Suprapubic skin (tissue), 4 donors: ENCODE results near the gene SCYL1. TPM values are rescaled to one million over a fixed set of nuclear protein-coding genes. Genes with fewer than 3 reads are reported as not detected.
"Not testable (repeated sequence)": the region's sequence is repeated elsewhere in the genome, so short reads cannot be mapped to it uniquely, and the experiment has no call there.

Experiments used
- DNase-seq, 2 donors: peaks; one replicate each; pipeline ENCODE4 v3.0.0-alpha.2; 2019; ENCODE audit warnings: low spot score in 2 of 2
- H3K27ac ChIP-seq: fragments of 200-600 bp; sonication (generic); one replicate; pipeline ENCODE4 v1.5.1; 2019
- H3K27me3 ChIP-seq: fragments of 200-600 bp; sonication (generic); one replicate; pipeline ENCODE4 v1.5.1; 2019
- H3K36me3 ChIP-seq: fragments of 200-600 bp; sonication (generic); one replicate; pipeline ENCODE4 v1.5.1; 2019
- H3K4me1 ChIP-seq: fragments of 200-600 bp; sonication (generic); one replicate; pipeline ENCODE4 v1.5.1; 2019
- H3K4me3 ChIP-seq: fragments of 200-600 bp; sonication (generic); one replicate; pipeline ENCODE4 v1.5.1; 2019; ENCODE audit warnings: mild to moderate bottlenecking
- H3K9me3 ChIP-seq: fragments of 200-600 bp; sonication (generic); one replicate; pipeline ENCODE4 v1.5.1; 2019
- CTCF ChIP-seq, 2 donors: fragments of 200-600 bp in 1 of 2; fragments of 450-650 bp in 1 of 2; sonication (generic) in 1 of 2; IDR thresholded peaks; one replicate each; pipeline ENCODE4 v1.5.1; 2016 to 2019; ENCODE audit warnings: antibody characterized with exemption in 2 of 2, mild to moderate bottlenecking in 1 of 2, moderate library complexity in 1 of 2
- EP300 ChIP-seq: sonication (generic); formaldehyde crosslinking; IDR thresholded peaks from one replicate; pipeline ENCODE4 v1.6.1; 2017; ENCODE audit warnings: antibody characterized with exemption
- POLR2A ChIP-seq, 2 donors: fragments of 450-650 bp; IDR thresholded peaks; one replicate each; pipeline ENCODE4 v1.6.1; 2017; ENCODE audit warnings: antibody characterized with exemption in 2 of 2, mild to moderate bottlenecking in 2 of 2, moderate library complexity in 2 of 2
- POLR2AphosphoS5 ChIP-seq, 3 donors: sonication (generic); formaldehyde crosslinking; IDR thresholded peaks; one replicate each; pipeline ENCODE4 v1.6.1; 2017; ENCODE audit warnings: antibody characterized with exemption in 3 of 3
- WGBS: methylation state at CpG from one replicate; pipeline ENCODE4 v1.1.5; 2018; 5-methylcytosine and 5-hydroxymethylcytosine counted together
- total RNA-seq, 4 donors: library from RNA; depleted of rRNA; stranded (reverse); fragments of >200 nt; gene quantifications; one replicate each; pipeline ENCODE4 v1.1.0, GENCODE V29; 2016

The SCYL1 gene
- total RNA-seq, 4 donors from 2014 or later, result 63.2 to 83.6 (median 78.4) TPM

- peak overlapping the region; percentile 66 for H3K4me3 ChIP-seq
- peaks cover 49% of the 10 kb centered on the region for H3K36me3 ChIP-seq
- TF ChIP-seq POLR2A (IDR thresholded peaks at IDR 0.05), result no peak
- TF ChIP-seq POLR2AphosphoS5 (IDR thresholded peaks at IDR 0.05), result peak in 1 of 3 donors; percentile 14
These were observed 19.2 kb upstream of the SCYL1 start for GRCh38 chr11:65505466-65506289.

GRCh38 chr11:65506290-65506771, 18.6 kb upstream of the SCYL1 start:
- H3K36me3 ChIP-seq, result peaks cover 47% of the 10 kb centered on the region
- peaks cover 59% of the 10 kb centered on the region for H3K4me1 ChIP-seq
- 28% methylated on average over 4 of the region's 4 CpGs for WGBS
- no peaks in the 10 kb centered on the region for H3K9me3 ChIP-seq
- no peak for TF ChIP-seq CTCF (IDR thresholded peaks at IDR 0.05)
- no peak for TF ChIP-seq EP300
- TF ChIP-seq POLR2AphosphoS5 (IDR thresholded peaks at IDR 0.05), result no peak
- no peak for TF ChIP-seq POLR2A (IDR thresholded peaks at IDR 0.05)
- peak in 1 of 2 donors; percentile 74 for DNase-seq
- no peaks in the 10 kb centered on the region for H3K27me3 ChIP-seq
- H3K4me3 ChIP-seq, result peak overlapping the region; percentile 66
- H3K27ac ChIP-seq, result peak overlapping the region; percentile 88

More at GRCh38 chr11:65505466-65506289, 19.2 kb upstream of the SCYL1 start:
- Histone ChIP-seq H3K9me3 (no peaks in the 10 kb centered on the region), H3K27ac (peak overlapping the region; percentile 88), H3K27me3 (no peaks in the 10 kb centered on the region), H3K4me1 (peaks cover 56% of the 10 kb centered on the region)
- 15% methylated on average over 12 of the region's 12 CpGs for WGBS
- DNase-seq, result no peak

DNA sequence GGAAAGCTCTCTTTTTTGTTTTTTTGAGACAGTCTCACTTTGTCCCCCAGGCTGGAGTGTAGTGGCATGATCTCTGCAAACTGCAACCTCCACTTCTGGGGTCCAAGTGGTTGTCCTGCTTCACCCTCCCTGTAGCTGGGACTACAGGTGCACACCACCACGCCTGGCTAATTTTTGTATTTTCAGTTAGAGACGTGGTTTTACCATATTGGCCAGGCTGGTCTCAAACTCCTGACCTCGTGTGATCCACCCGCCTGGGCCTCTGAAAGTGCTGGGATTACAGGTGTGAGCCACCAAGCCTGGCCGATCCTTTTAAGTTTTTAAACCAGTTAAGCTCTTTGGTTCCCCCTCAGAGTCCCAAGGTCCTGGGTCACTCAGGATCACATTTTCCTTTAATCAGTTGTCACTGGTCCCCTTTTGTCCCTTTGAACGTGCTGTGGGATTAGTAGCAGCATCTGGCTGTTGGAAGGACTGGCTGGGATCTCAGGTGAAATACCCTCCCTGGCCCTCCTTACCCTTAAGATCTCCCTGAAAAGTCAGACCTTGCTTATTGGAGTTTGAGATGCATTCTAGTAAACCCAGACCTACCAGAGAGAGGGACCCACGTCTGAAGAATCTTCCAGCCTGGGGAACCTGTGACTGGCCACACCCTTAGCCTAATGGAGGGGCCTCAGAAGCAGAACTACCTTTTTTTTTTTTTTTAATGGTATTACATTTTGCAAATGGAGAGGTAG, 17.9 kb upstream of the SCYL1 start:
- peak in 1 of 2 donors; percentile 62 for DNase-seq
- peaks cover 41% of the 10 kb centered on the region for H3K36me3 ChIP-seq
- H3K4me1 ChIP-seq, result peaks cover 59% of the 10 kb centered on the region

GRCh38 chr11:65512311-65512710, 12.6 kb upstream of the SCYL1 start:
- peak; percentile 32 to 45 for DNase-seq
- H3K36me3 ChIP-seq, H3K27ac ChIP-seq, H3K9me3 ChIP-seq, H3K27me3 ChIP-seq, H3K4me3 ChIP-seq: not testable (repeated sequence)
- H3K4me1 ChIP-seq, result peaks cover 23% of the 10 kb centered on the region
- WGBS, result 98% methylated on average over 3 of the region's 3 CpGs

More for the DNA sequence above, 17.9 kb upstream of the SCYL1 start:
- WGBS, result 16% methylated on average over 7 of the region's 7 CpGs
- no peak for TF ChIP-seq EP300
- TF ChIP-seq POLR2A (IDR thresholded peaks at IDR 0.05), result peak; percentile 16 to 42
- no peak for TF ChIP-seq CTCF (IDR thresholded peaks at IDR 0.05)
- TF ChIP-seq POLR2AphosphoS5 (IDR thresholded peaks at IDR 0.05), result peak in 1 of 3 donors; percentile 48
- Histone ChIP-seq H3K27ac (peak overlapping the region; percentile 88), H3K9me3 (no peaks in the 10 kb centered on the region), H3K4me3 (peak overlapping the region; percentile 66), H3K27me3 (no peaks in the 10 kb centered on the region)

- TF ChIP-seq POLR2A (IDR thresholded peaks at IDR 0.05) (no peak), CTCF (IDR thresholded peaks at IDR 0.05) (no peak), EP300 (no peak), POLR2AphosphoS5 (IDR thresholded peaks at IDR 0.05) (no peak)
- 70% methylated on average over 4 of the region's 5 CpGs for WGBS
- H3K27me3 ChIP-seq, result no peaks in the 10 kb centered on the region
- H3K9me3 ChIP-seq, result no peaks in the 10 kb centered on the region
- H3K4me1 ChIP-seq, result no peaks in the 10 kb centered on the region
- no peak overlapping the region for H3K4me3 ChIP-seq
- no peak overlapping the region for H3K27ac ChIP-seq
- DNase-seq, result peak; percentile 31 to 49
- H3K36me3 ChIP-seq, result no peaks in the 10 kb centered on the region
These were observed 8.5 kb upstream of the SCYL1 start for GRCh38 chr11:65516135-65516968.

DNA sequence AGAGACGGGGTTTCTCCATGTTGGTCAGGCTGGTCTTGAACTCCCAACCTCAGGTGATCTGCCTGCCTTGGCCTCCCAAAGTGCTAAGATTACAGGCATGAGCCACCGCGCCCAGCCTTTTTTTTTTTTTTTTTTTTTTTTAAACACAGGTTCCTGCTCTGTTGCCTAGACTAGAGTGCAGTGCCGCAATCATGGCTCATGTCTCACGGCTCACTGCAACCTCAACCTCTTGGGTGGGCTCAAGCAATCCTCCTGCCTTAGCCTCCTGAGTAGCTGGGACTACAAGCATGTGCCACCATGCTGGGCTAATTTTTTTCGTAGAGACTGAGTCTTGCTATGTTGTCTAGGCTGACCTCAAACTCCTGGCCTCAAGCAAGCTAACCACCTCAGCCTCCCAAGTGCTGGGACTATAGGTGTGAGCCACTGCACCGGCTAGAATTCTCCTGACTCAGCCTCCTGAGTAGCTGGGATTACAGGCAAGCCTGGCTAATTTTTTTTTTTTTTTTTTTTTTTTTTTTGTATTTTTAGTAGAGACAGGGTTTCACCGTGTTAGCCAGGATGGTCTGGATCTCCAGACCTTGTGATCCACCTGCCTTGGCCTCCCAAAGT, 5.8 kb upstream of the SCYL1 start:
- WGBS, result 97% methylated on average over 8 of the region's 8 CpGs
- not testable (repeated sequence) for H3K27me3 ChIP-seq, H3K4me3 ChIP-seq, H3K36me3 ChIP-seq, H3K27ac ChIP-seq, H3K9me3 ChIP-seq, H3K4me1 ChIP-seq
- DNase-seq, result peak; percentile 25 to 28

- not testable (repeated sequence) for H3K27me3 ChIP-seq, H3K36me3 ChIP-seq, H3K27ac ChIP-seq, H3K4me3 ChIP-seq, H3K9me3 ChIP-seq
- DNase-seq, result peak in 1 of 2 donors; percentile 55
- H3K4me1 ChIP-seq, result peaks cover 23% of the 10 kb centered on the region
- 83% methylated on average over 20 of the region's 20 CpGs for WGBS
These were observed 2.9 kb upstream of the SCYL1 start for GRCh38 chr11:65521777-65522521.
